Stimulated activated CD4-positive, alpha-beta T cell treated with anti-CD3 and anti-CD28 coated beads, Interleukin-1b, Interleukin-23, amount 100 ng/mL, for 24 hours (primary cell): ENCODE measurements around the gene INF2.
"Not testable (repeated sequence)": the region's sequence is repeated elsewhere in the genome, so short reads cannot be mapped to it uniquely, and the experiment has no call there.

ENCODE experiments used
- DNase-seq, 4 experiments: peaks; one replicate each; pipeline ENCODE4 v3.0.0-alpha.2; 2020; ENCODE audit warnings: low read depth in 4 of 4, low spot score in 1 of 4

Gene INF2

DNA sequence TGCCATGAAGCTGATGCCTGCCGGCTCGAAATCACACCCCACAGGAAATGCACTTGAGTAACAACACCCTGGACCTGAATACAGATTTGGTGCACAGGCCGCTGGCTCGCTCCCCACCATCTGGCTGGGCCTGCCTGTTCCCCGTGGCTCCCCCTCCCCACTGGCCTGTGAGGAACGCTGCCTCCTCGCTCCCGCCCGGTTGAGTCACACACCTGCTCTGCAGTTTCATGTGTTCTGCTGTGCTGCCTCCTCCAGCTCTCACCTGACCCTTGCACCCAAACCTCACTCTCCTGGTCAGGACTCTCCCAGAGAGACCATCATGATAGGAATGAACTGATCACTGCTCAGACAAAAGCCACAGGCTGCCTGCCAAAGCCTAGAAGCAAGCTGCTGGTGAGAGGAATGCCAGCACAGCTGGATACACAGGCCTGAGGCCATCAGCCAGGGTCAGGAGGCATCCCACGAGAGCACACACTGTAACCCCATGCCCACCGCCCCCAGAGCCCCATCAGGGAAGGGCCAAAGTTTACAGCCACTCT lies 59.8 kb downstream of the INF2 start:
- DNase-seq = no peak

DNA sequence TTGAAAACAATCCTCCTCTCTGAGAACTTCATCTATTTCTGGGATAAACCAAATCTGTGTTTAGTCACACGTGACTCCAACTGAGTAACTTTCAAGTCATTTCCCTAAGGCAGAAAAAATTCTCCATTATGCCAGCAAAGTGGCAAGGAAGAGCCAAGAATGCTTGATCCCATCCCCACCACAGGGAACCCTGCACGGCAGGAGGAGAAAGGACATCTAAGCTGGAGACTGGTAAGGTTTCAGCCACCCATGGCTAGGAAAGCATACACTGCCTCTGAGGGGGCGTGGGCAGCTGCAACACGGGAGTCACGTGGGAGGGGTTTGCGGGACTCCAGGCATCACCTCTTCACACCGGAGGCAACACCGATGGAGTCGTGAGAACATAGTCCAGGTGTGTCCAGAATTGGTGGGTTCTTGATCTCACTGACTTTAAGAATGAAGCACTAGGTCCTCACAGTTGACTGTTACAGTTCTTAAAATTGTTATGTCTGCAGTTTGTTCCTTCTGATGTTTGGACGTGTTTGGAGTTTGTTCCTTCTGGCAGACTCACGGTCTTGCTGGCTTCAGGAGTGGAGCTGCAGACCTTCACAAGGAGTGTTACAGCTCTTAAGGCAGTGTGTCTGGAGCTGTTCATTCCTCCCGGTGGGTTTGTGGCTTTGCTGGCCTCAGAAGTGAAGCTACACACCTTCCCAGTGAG lies 60.8 kb downstream of the INF2 start:
- no peak for DNase-seq

DNA sequence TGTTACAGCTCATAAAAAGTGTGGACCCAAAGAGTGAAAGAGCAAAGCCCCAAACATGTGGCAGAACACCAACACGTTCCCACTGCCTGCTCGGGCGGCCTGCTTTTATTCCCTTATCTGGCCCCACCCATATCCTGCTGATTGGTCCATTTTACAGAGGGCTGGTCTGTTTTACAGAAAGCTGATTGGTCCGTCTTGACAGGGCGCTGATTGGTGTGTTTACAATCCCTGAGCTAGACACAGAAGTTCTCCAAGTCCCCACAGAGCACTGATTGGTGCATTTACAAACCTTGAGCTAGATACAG lies 61.3 kb downstream of the INF2 start:
- DNase-seq = not testable (repeated sequence)

DNA sequence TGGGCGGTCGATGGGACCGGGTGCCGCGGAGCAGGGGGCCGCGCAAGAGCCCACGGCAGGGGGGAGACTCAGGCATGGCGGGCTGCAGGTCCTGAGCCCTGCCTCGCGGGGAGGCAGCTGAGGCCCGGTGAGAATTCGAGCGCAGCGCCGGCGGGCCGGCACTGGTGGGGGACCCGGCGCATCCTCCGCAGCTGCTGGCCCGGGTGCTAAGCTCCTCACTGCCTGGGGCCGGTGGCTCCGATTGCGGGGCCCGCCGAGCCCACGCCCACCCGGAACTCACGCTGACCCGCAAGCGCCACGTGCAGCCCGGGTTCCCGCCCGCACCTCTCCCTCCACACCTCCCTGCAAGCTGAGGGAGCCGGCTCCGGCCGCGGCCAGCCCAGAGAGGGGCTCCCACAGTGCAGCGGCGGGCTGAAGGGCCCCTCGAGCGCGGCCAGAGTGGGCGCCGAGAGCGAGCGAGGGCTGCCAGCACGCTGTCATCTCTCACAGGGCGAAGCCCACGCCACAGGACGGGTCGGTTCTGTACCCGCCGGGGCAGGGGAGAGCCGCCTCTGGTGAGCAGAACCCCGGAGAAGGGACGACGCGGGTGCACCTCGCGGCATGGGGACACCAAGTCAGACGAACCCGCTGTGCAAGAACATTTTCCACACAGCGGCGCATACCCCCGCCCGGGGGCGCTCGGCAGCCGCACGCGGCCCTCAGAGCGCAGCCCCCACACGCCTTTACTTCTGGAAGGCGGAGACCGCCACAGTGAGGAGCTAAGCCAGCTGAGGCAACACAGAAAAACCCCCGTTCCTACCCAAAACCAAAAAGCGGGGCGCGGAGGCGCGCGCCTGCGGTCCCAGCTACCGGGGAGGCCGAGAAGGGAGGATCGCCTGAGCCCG lies 62.4 kb downstream of the INF2 start:
- no peak for DNase-seq

DNA sequence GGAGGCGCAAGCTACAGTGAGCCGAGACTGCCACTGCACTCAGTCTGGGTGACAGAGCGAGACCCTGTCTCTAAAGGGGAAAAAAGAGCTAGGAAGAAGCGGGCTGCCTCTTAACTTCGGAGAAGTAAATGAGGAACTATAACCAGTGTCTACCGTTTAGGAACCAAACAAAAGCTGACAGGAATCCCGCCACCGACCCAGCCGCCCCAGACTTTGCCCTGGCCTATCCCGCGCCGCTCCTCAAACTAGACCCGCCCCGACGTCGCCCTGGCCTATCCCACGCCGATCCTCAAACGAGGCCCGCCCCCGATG lies 63.0 kb downstream of the INF2 start:
- no peak for DNase-seq

DNA sequence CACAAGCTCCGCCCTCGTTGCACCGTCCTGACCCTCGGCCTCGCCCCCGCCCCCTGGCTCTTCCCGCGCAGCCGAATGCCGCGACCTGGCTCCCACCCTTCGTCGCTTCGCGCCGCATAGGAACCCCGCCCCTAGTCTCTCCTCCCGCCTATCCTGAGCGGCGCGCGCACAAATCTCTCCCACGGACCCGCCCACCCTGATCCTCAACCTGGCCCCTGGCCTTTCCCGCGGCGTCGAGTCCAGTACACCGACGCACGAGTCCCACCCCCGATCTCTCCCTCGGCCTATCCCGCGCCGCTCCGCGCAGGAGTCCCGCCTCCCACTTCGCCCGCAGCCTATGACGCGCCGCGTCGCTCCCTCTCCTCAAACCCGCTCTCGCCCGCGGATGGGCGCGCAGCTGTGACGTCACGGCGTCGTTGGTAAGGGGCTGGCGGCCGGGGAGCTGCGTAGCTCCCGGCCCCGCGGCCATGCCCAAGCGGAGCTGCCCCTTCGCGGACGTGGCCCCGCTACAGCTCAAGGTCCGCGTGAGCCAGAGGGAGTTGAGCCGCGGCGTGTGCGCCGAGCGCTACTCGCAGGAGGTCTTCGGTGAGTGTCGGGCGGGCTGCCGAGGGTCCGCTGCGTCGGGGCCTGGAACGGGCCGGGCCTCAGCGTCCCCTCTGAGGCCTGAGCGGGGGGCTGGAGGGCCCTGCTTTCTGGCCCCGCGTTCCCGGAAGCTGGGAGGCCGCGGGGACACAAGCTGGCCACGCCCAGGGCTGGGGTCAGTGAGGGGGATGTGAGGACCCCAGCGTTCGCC lies 63.5 kb downstream of the INF2 start, which contains the start of gene SIVA1:
TSS of gene SIVA1 (plus strand) at position 413 of the 793 bp plus-strand sequence. CDS start at position 468, 55 bp downstream.
- DNase-seq = peak; percentile 97 to 100 (median 99)

DNA sequence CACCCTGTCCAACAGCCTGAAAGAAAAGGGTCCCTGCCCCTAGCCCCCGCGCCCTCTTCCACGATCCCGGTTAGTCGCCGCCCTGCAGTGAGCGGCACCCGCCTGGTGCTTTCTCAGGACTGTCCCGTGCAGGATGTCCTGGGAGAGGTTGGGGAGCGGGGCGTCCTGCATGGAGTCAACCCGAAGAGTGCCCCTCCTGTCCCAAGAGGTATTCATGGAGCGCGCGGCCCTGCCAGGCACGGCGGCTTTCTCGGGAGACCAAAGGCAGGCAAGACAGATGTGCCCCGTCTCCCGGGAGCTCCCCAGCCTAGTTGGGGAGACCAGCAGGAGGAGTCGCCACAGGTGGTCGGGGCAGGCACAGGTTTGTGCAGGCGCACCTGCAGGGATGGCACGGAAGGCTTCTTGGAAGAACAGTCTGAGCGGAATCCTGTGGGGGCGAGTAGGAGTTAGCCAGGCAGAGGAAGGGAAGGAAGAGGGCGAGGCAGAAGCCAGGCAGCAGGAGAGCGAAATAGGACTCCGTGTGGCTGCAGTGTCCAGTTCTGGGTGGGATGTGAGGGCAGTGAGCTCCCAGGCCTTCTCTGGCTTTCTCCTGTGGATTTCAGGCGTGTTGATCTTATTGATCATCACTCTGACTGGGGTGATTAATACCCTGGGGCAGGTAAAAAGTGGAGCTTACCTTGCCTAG lies 64.3 kb downstream of the INF2 start:
- no peak for DNase-seq

DNA sequence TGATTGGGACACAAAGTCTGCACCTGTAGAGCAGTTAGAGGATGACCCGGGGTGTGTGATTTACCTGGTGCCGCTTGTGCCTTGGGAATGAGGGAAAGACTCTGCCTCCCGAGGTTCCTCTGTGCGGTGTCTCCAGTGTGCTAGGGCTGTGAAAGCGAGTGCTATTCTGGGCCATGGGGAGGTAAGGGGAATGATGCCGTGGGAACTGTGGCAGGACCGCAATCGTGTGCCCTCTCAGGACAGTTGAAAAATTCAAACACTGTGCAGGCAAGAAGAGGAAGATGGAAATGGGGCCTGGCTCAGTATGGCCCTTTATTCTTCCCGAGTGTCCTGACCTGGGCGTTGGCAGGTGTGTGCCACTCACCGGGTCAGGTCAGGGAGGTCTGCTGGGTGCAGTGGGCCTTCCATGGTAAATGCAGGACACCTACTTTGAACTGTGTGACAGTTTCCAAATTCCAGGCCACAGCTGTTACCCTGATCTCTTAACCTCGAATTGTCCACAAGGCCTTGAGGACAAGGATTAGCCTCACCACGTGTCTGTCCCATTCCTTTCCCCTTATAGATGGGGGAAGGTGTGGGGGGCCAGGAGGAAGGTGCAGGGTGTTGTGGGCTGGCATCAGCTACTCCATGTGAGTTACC lies 64.9 kb downstream of the INF2 start:
- DNase-seq = no peak

DNA sequence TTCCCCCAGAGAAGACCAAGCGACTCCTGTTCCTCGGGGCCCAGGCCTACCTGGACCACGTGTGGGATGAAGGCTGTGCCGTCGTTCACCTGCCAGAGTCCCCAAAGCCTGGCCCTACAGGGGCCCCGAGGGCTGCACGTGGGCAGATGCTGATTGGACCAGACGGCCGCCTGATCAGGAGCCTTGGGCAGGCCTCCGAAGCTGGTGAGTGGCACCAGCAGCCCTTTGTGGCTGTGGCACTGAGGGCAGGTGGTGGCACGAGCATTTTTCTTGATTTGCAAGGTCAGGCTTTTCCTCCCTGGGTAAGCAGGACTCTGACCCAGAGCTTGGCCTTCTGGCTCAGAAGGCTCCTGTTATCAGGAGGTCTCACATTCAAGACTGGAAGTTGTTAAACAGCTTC lies 66.2 kb downstream of the INF2 start:
- no peak for DNase-seq

DNA sequence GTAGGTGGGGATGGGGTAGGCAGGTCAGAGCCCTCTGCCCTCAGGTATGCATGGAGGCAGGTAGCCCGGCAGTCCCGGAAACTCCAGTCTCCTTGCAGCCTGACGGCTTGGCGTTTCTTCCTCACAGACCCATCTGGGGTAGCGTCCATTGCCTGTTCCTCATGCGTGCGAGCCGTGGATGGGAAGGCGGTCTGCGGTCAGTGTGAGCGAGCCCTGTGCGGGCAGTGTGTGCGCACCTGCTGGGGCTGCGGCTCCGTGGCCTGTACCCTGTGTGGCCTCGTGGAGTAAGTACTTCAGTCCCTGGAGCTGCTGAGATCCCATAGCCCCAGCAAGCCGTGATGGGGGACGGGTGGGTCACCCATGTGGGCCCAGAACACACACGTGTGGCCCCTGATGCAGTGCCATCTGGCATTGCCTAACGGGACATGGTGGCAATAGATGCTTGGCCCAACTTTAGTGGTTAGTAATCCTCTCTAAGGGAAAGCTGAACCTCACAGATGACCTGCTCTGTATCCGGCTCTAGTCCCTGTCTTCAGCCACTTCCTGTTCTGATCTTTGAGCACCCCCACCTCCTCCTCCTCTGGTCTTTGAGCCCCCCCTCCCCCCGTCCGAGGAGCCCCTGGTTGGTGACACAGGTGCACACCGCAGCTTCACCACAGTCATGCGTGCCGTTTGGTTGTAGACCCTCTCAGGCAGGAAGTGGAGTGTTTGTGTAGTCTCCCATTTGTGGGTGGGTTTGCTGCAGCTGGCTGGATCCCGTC lies 67.2 kb downstream of the INF2 start:
- DNase-seq = no peak

DNA sequence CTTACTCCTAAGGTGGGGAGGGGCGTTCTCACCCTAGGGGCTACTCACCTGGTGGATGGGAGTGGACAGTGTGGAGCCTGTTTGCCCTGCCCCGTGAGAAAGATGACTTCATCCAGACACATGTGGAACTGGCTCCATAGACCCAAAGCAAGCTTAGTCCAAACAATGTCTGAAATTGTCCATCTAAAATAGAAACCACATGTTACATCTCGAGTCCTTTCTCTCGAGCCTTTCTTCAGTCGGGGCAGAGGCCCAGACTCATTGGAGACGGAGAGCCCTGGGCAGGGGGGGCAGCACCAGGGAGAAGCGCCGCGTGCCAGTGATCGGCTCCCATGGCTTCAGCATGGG lies 67.8 kb downstream of the INF2 start:
- DNase-seq = no peak

DNA sequence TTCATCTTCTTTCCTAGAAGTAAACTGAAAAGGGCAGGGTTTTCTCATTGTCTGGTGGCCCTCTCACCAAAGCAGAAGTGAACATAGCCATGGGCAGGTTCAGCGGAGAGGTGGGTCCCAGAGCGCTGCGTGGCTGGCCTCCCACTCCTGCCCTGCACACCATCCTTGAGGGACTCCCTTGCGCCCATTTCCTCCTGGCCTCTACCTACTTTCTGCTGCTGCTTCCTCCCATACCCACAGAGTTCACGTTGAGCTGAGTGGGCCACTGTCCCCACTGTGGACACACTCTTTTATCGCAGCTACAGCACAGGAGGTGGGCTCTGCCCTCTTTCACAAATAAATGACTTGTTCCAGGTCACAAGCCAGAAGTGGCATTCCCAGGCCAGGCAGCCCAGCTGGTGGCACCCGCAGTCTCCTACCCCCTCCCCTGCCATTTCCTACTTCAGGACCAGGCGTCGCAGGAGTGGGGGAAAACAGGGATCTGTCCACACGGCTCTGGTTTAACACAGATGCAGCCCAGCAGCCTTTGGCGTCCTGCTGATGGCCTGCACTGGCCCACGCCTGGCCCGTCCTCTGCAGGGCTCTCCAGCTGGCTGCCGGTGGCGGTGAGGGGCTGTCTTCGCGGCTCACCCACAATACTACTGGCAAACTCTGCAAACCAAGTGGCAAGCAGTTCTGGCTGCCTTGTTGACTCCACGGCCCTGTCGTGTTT lies 68.4 kb downstream of the INF2 start:
- DNase-seq = no peak

DNA sequence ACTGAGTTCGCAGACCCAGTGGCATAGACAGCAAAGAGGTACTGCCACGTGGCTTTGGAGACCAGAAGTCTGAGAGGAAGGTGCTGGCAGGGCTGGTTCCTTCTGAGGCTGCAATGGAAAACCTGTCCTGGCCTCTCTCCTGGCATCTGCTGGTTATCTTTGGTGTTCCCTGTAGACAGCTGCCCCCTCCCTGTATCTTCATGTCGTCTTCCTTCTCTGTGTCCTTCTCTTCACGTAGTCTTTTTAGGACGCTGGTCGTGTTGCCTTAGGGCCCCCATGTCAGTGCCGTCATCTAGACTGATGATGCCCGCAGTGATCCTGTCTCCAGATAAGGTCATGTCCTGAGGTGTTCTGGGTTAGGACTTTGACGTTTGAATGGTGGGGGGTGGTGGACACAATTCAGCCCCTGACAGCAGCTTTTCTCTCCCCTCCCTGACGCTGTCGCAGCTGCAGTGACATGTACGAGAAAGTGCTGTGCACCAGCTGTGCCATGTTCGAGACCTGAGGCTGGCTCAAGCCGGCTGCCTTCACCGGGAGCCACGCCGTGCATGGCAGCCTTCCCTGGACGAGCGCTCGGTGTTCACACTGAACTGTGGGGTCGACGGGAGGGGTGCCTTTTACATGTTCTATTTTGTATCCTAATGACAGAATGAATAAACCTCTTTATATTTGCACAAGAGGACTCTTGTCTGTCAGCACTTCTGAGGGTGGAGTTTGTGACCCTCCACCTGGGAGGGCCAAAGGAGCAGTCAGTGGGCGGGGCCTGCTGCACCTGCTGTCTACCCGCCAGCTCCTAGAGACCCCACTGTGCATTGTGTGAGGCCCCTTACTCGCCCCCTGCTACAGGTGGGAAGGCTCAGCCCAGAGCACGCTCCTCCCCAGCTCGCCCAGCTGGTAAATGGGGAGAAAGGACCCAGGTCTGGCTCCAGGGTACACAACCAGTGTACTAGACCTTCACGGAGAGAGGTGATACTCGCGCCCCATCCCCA lies 69.9 kb downstream of the INF2 start:
- DNase-seq = no peak

DNA sequence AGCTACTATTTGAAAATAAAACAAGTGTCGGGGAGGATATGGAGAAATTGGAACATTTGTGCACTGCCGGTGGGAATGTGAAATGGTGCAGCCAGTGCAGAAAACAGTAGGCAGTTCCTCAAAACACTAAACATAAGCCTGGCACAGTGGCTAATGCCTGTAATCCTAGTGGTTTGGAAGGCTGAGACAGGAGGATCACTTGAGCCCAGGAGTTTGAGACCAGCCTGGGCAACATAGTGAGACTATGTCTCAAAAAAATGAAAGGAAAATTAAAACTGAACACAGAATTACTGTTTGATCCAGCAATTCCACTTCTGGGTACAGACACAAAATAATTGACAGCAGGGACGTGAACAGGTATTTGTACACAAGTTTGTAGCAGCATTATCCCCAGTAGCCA lies 76.1 kb downstream of the INF2 start:
- DNase-seq = no peak

DNA sequence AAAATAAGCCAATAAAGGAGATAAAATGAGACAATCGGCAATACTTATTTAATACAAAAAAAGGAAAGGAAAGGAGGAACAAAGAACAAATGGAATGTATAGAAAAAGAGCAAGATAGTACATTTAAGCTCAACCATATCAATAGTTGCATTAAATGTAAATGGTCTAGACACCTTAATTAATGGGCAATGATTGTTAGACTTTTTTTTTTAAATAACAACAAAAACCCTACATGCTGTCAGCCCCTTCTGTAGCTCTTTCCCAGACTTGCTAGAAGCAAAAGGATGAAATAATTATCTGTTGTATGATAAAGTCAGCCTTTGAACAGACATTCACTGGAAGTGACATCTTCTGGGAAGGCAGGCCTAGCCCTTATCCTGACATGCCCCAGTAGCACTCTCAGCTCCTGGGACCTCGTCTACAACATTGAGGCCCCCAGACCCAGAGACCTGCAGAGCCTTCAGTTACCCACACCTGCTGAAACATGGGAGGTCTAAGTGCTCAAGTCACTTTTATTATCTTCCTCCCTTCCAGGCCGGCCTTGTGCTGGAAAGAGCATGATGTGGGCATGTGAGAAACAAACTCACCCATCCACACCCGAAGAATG lies 76.9 kb downstream of the INF2 start:
- DNase-seq = no peak

DNA sequence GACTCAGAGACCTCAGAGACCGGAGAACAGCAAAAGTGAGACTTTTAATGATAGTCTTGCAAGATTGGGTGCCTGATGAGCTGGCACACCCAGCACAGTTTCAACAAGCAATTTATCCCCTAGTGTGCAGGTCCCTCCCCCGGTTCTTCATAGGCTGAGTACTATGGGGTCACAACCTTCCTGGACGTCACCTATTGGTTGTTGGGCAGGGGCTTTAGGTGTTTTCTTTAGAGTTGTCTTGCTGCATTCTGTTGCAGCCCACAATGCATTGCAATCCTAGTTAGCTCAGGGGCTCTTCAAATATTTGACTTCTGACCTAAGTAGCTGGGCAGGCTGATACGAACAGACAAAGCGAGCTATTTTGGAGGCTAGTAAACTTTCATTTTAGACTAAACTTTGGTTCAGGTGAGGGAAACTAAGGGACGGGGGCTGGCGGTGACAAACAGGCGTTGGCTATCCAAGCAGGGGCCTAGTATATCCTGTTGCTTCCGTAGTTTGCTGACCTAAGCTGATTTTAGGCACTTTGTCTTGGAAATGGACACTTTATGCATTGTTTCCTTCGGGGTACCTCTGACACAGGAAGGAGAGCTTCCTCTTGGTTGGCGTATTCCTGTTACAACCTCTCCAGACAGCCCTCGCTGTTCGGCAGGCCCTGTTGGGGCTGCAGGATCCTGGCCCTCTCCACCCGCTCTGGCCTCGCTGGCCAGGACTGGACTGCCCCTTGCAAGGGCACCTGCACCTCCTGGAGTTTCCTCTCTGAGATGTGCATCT lies 77.6 kb downstream of the INF2 start:
- DNase-seq = no peak

DNA sequence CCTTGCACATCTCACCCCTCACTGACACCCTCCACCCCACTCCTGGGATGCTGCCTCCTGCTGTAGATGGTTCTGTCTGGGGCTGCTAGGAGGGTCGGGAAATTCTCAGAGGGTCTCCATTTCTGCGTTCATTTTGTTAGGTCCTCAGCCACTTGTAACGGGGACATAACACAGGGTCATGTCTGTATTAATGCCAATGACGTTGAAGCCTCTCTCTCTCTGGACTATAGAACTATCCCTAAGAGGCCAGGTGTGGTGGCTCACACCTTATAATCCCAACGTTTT lies 78.2 kb downstream of the INF2 start:
- no peak for DNase-seq
